ENCODE measurements around the gene CA14.

CA14 gene

DNA sequence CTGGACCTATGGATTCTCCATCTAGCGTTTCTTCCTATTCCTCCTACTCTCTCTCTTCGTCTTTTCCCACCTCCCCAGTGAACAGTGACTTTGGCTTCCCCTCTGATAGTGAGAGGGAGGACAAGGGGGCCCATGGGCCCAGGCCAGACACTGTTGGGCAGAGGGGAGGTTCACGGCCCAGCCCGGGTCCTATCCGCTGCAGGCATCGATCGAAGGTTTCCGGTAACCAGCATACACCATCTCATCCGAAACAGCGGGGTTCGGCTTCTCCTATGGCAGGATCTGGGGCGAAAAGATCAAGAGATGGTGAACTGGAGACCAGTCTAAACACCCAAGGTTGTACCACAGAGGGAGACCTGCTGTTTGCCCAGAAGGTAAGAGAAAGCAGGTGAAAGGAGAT is 25.7 kb downstream of the CA14 start:
- TF ChIP-seq CTCF (IDR thresholded peaks at IDR 0.05): no peak
- Histone ChIP-seq H3K27me3 (no peaks in the 10 kb centered on the region), H3K4me1 (peaks cover 0 to 28% (median 23%) of the 10 kb centered on the region in 4 donors), H3K4me3 (peak overlapping the region; percentile 53 to 57), H3K36me3 (peaks cover 14 to 37% (median 21%) of the 10 kb centered on the region in 3 donors), H3K9me3 (no peaks in the 10 kb centered on the region), H3K27ac (peak overlapping the region; percentile 79 to 89)
- intact Hi-C loops (cut with DNase I; ENCODE audit: low total_unique reads): no loop called here
- DNase-seq: peak in 1 of 2 donors; percentile 64

DNA sequence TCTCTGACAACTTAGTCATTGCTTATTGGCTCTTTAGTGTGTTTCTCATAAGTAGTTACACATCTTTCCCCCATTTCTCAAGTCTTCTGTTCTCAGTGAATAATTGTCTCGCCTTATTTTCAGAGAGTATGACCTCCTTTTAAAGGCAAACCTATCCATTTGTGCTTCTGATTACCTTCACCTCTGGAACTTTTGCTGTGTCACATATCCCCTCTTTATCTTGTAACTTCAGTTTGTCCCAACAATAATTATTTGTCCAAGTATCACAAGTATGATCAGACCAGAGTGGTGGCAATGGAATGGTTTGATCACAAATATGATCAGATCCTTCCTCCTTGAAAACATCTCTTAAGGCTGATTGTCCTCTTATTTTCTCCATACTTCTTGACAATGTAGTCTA is 30.8 kb downstream of the CA14 start:
- H3K4me1 ChIP-seq: peaks cover 0 to 15% (median 11%) of the 10 kb centered on the region in 4 donors
- intact Hi-C loops (cut with DNase I; ENCODE audit: low total_unique reads): no loop called here
- no peaks in the 10 kb centered on the region for H3K9me3 ChIP-seq
- no peak for TF ChIP-seq CTCF (IDR thresholded peaks at IDR 0.05)
- H3K27me3 ChIP-seq: no peaks in the 10 kb centered on the region
- no peak overlapping the region for H3K4me3 ChIP-seq
- DNase-seq: no peak
- no peak overlapping the region for H3K27ac ChIP-seq
- peaks cover 14 to 37% (median 21%) of the 10 kb centered on the region in 3 donors for H3K36me3 ChIP-seq

DNA sequence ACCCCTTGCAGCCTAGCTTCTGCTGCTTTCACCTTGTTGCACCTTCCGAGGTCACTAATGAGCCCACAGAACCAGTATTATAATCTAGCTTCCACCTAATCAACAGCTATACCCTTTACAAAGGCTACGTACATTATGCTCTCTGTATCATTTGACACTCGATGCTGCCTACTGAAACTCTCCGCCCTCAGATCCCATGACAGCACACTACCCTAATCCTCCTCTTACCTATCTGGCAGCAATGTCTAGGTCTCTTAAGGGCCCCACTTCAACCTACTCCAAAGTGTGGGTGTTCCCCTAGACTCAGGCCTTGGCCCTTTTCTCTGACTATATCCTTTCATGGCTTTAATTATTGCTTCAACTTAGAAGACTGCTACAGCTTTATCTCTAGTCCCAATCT is 31.2 kb downstream of the CA14 start:
- DNase-seq: no peak
- H3K4me1 ChIP-seq: peaks cover 0 to 11% (median 10%) of the 10 kb centered on the region in 4 donors
- H3K36me3 ChIP-seq: peaks cover 14 to 37% (median 21%) of the 10 kb centered on the region in 3 donors
- H3K27ac ChIP-seq: no peak overlapping the region
- intact Hi-C loops (cut with DNase I; ENCODE audit: low total_unique reads): no loop called here
- no peak for TF ChIP-seq CTCF (IDR thresholded peaks at IDR 0.05)
- H3K27me3 ChIP-seq: no peaks in the 10 kb centered on the region
- no peaks in the 10 kb centered on the region for H3K9me3 ChIP-seq
- no peak overlapping the region for H3K4me3 ChIP-seq

GRCh38 chr1:150293433-150294253 is 36.1 kb downstream of the CA14 start, which contains the start of gene MRPS21:
Gene MRPS21, plus strand, starts transcription at chr1:150293861. Its CDS starts 506 bp downstream, at chr1:150294367.
- no peaks in the 10 kb centered on the region for H3K9me3 ChIP-seq
- peak; percentile 91 to 93 for DNase-seq
- H3K27ac ChIP-seq: peak within 1 kb of the TSS; percentile 82 to 86
- peaks cover 10 to 29% (median 14%) of the 10 kb centered on the region in 3 donors for H3K36me3 ChIP-seq
- no peak for TF ChIP-seq CTCF (IDR thresholded peaks at IDR 0.05)
- peak within 1 kb of the TSS; percentile 66 to 93 for H3K4me3 ChIP-seq
- no peaks in the 10 kb centered on the region for H3K27me3 ChIP-seq
- intact Hi-C loops (cut with DNase I; ENCODE audit: low total_unique reads): no loop called here
- peaks cover 0 to 19% (median 9%) of the 10 kb centered on the region in 4 donors for H3K4me1 ChIP-seq

GRCh38 chr1:150295476-150295875 is 37.9 kb downstream of the CA14 start:
- Histone ChIP-seq H3K27ac (no peak overlapping the region), H3K4me3 (no peak overlapping the region), H3K27me3 (no peaks in the 10 kb centered on the region), H3K9me3 (no peaks in the 10 kb centered on the region), H3K36me3 (peaks cover 12 to 47% (median 32%) of the 10 kb centered on the region in 3 donors), H3K4me1 (peaks cover 0 to 19% (median 9%) of the 10 kb centered on the region in 4 donors)
- TF ChIP-seq CTCF (IDR thresholded peaks at IDR 0.05): no peak
- no peak for DNase-seq
- intact Hi-C loops (cut with DNase I; ENCODE audit: low total_unique reads): no loop called here

Measured in tibial artery (tissue), 4 donors.